HEK293 (cell line): ENCODE measurements around the gene CCSER1.

Experiments used
- CTCF ChIA-PET: fragments of 350-600 bp; formaldehyde crosslinking; extraction: SDS; loops from one replicate; lab custom pipeline; 2021; ENCODE audit warnings: antibody characterized with exemption; lab: Yijun Ruan, JAX
- POLR2A ChIA-PET: fragments of 300-600 bp; formaldehyde crosslinking; extraction: SDS; loops from one replicate; lab custom pipeline; 2020; ENCODE audit warnings: antibody characterized with exemption, inconsistent platforms; lab: Yijun Ruan, JAX
- H3K27ac ChIP-seq: fragments of 200-500 bp; sonication (Bioruptor generic); 2 replicates; pipeline ENCODE4 v1.5.1; 2014; ENCODE audit warnings: low read depth, low read length, control low read depth, inconsistent platforms; ENCODE audit errors: extremely low read depth
- H3K36me3 ChIP-seq, 2 experiments: fragments of 200-500 bp in 1 of 2; sonication (Bioruptor generic) in 1 of 2; 1 replicate in 1 of 2; 2 replicates in 1 of 2; pipeline ENCODE4 v1.5.1; 2014 to 2017; ENCODE audit warnings: inconsistent platforms in 2 of 2, low read length in 2 of 2; ENCODE audit not compliant: control insufficient read depth in 2 of 2, insufficient read depth in 1 of 2
- H3K4me1 ChIP-seq: fragments of 200-500 bp; sonication (Bioruptor generic); 2 replicates; pipeline ENCODE4 v1.5.1; 2014; ENCODE audit warnings: mild to moderate bottlenecking, low read length, inconsistent platforms; ENCODE audit not compliant: control insufficient read depth, insufficient read depth
- H3K4me3 ChIP-seq: 2 replicates; pipeline ENCODE4 v1.5.1; 2011; ENCODE audit warnings: low read depth, mild to moderate bottlenecking, control low read depth, low read length, moderate library complexity
- H3K9me3 ChIP-seq: fragments of 200-500 bp; sonication (Bioruptor generic); 2 replicates; pipeline ENCODE4 v1.5.1; 2014; ENCODE audit warnings: low read depth, low read length, inconsistent platforms; ENCODE audit not compliant: control insufficient read depth, insufficient read depth
- AEBP2 ChIP-seq: fragments of 450-650 bp; formaldehyde crosslinking; IDR thresholded peaks from 2 replicates; pipeline ENCODE4 v1.5.1; 2016; ENCODE audit warnings: missing biosample characterization, missing genetic modification characterization, borderline replicate concordance
- HOXA7 ChIP-seq: sonication (generic); formaldehyde crosslinking; IDR thresholded peaks from 2 replicates; pipeline ENCODE4 v1.8.1; 2022; ENCODE audit warnings: missing genetic modification reagents, borderline replicate concordance
- KLF8 ChIP-seq: fragments of 450-650 bp; formaldehyde crosslinking; IDR thresholded peaks from 2 replicates; pipeline ENCODE4 v1.5.1; 2016; ENCODE audit warnings: missing biosample characterization, missing genetic modification characterization
- YY1 ChIP-seq: fragments of 450-650 bp; formaldehyde crosslinking; IDR thresholded peaks from 2 replicates; pipeline ENCODE4 v1.5.1; 2018; ENCODE audit warnings: missing biosample characterization, missing genetic modification characterization
- ZNF16 ChIP-seq: fragments of 450-650 bp; formaldehyde crosslinking; IDR thresholded peaks from 2 replicates; pipeline ENCODE4 v1.5.1; 2016; ENCODE audit warnings: low read depth, missing biosample characterization, missing genetic modification characterization
- ZNF274 ChIP-seq, 2 experiments: fragments of 200-500 bp in 1 of 2; fragments of 450-650 bp in 1 of 2; sonication (Bioruptor generic) in 1 of 2; formaldehyde crosslinking in 1 of 2; IDR thresholded peaks; 2 replicates each; pipeline versions ENCODE4 v1.5.1 to v1.6.1; 2014 to 2016; ENCODE audit warnings: borderline replicate concordance in 1 of 2, inconsistent platforms in 1 of 2, low read length in 1 of 2, missing biosample characterization in 1 of 2, missing genetic modification characterization in 1 of 2
- ZNF280D ChIP-seq: fragments of 450-650 bp; formaldehyde crosslinking; IDR thresholded peaks from 2 replicates; pipeline ENCODE4 v1.5.1; 2016; ENCODE audit warnings: missing biosample characterization, missing genetic modification characterization
- ZNF362 ChIP-seq: fragments of 450-650 bp; formaldehyde crosslinking; IDR thresholded peaks from 2 replicates; pipeline ENCODE4 v1.5.1; 2016; ENCODE audit warnings: missing biosample characterization, missing genetic modification characterization
- ZNF558 ChIP-seq: fragments of 450-650 bp; formaldehyde crosslinking; IDR thresholded peaks from 2 replicates; pipeline ENCODE4 v1.5.1; 2016; ENCODE audit warnings: missing biosample characterization, missing genetic modification characterization
- ZNF561 ChIP-seq: fragments of 450-650 bp; IDR thresholded peaks from 2 replicates; pipeline ENCODE4 v1.5.1; 2018; ENCODE audit warnings: missing biosample characterization, missing genetic modification characterization, borderline replicate concordance
- ZNF600 ChIP-seq: fragments of 450-650 bp; formaldehyde crosslinking; IDR thresholded peaks from 2 replicates; pipeline ENCODE4 v1.5.1; 2016; ENCODE audit warnings: missing biosample characterization, missing genetic modification characterization
- ZNF654 ChIP-seq: fragments of 450-650 bp; formaldehyde crosslinking; IDR thresholded peaks from 2 replicates; pipeline ENCODE4 v1.5.1; 2016; ENCODE audit warnings: low read depth, missing biosample characterization, missing genetic modification characterization
- ZNF776 ChIP-seq: fragments of 450-650 bp; formaldehyde crosslinking; IDR thresholded peaks from 2 replicates; pipeline ENCODE4 v1.5.0; 2017; ENCODE audit warnings: missing biosample characterization, missing genetic modification characterization, borderline replicate concordance
- ZNF785 ChIP-seq: fragments of 450-650 bp; formaldehyde crosslinking; IDR thresholded peaks from 2 replicates; pipeline ENCODE4 v1.5.1; 2016; ENCODE audit warnings: missing biosample characterization, missing genetic modification characterization
- ZSCAN5A ChIP-seq: fragments of 450-650 bp; formaldehyde crosslinking; IDR thresholded peaks from 2 replicates; pipeline ENCODE4 v1.5.1; 2016; ENCODE audit warnings: missing biosample characterization, missing genetic modification characterization

Gene CCSER1

GRCh38 chr4:91447168-91447567, 1320.0 kb downstream of the CCSER1 start:
- Histone ChIP-seq H3K27ac (no peak overlapping the region), H3K9me3 (no peaks in the 10 kb centered on the region), H3K36me3 (no peaks in the 10 kb centered on the region), H3K4me3 (no peak overlapping the region), H3K4me1 (no peaks in the 10 kb centered on the region)
- TF ChIP-seq ZNF362 (tag by site-specific recombination) (no peak), YY1 (tag by site-specific recombination) (no peak), ZNF16 (tag by site-specific recombination) (no peak), KLF8 (tag by site-specific recombination) (no peak), HOXA7 (CRISPR knock-in tag) (no peak), ZSCAN5A (tag by site-specific recombination) (no peak), ZNF600 (tag by site-specific recombination) (no peak), ZNF274 (IDR thresholded peaks at IDR 0.05; ENCODE audit: low read length) (no peak), ZNF274 (tag by site-specific recombination; IDR thresholded peaks at IDR 0.05; ENCODE audit: borderline replicate concordance) (no peak), ZNF654 (tag by site-specific recombination) (no peak), ZNF785 (tag by site-specific recombination) (no peak)
- ChIA-PET CTCF (no interaction called here), POLR2A (no interaction called here)

GRCh38 chr4:91448668-91449330, 1321.6 kb downstream of the CCSER1 start:
- Histone ChIP-seq H3K9me3 (no peaks in the 10 kb centered on the region), H3K27ac (no peak overlapping the region), H3K4me1 (no peaks in the 10 kb centered on the region), H3K36me3 (no peaks in the 10 kb centered on the region), H3K4me3 (no peak overlapping the region)
- ChIA-PET POLR2A (no interaction called here), CTCF (no interaction called here)
- TF ChIP-seq ZNF785 (tag by site-specific recombination) (no peak), AEBP2 (no peak), ZNF280D (tag by site-specific recombination) (no peak), ZNF558 (tag by site-specific recombination) (no peak), ZNF561 (no peak), ZNF776 (tag by site-specific recombination) (no peak)
